GM19035 (cell line): ENCODE measurements around the gene C5.

ENCODE experiments used
- ATAC-seq: cut with Tn5 transposase; IDR thresholded peaks from one replicate; pipeline ENCODE4 v1.9.1; 2021; ENCODE audit not compliant: unreplicated experiment

Gene C5

DNA sequence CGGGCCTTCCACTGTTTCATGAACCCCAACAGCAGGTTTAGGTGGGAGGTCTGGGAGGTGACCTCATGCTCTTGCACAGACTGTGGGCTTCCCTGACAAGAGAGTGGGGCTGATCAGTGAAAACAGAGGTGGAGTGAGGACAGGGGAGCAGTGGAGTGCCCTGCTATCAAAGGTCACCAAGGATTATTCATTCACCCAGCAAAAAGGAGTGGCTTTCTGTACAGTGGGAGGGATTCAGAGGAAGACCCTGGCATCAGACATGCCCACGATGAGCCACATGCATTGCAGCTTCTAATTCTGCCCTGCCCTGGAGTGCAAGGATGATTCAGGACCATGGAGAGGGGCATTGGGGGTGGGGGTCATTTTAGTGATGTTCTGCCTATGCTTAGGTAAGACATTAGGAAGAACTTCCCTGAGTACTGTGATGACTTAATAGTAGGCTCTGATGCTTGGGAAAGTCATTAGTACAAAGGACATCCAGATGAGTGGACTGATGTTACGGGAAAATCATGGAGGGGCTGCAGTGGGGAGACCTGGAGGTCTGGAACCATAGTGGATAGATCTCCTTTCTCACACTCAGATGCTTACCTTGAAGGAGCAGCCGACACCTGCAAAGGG is 136.3 kb downstream of the C5 start:
- ATAC-seq = no peak

DNA sequence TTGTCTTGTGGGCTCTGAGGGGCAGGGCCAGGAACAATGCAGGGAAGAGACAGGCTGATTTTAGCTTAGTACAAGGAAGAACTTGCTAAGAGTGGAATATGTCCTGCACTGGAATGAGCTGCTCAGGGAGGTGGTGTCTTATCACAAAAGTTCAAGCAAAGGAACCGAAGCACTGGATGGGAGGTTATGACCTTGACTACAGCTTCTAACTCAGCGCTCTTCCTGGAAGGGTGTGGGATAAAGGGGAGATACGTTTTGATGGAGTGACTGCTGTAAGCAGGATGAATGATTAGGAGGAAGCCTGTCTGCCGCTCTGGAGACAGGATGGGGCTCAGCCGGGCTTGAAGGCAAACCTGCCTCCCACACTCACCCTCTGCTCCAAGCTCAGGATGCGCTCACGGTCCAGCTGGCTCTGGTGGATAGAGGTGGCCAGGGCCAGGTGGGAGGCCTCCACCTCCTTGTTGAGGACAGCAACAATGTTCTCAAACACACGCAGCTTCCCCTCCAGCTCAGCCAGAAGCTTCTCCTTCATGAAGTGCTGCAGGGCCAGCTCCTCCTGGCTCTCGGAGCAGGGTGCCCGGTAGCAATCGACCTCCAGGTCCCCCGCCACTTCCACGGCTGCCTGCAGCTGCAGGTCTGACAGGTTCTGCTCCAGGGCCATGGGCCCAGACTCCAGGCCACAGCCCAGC is 137.0 kb downstream of the C5 start:
- ATAC-seq = no peak

DNA sequence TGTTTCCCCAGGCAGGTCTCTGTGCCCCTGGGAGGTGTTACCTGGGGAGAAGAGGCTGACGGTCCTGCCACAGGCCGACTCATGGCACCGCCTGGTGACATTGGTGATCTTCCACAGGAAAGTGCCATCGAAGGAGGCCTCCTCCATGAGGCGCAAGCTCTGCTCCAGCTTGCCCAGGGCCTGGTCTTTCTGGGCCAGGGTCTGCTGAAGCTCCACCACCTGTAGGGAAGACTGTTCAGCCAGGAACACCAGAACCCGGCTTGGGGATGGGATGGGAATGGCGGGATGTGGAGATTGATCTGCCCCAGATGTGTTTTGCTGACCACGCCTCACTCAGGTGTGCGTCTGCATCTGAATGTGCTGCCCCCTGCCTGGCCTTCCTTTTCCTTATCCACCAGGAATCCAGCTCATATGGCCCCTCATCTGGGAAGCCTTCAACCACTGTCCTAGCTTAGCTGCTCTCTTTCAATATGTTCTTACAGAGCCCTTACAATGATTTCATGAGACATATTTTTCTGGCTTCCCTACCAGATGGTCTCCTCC is 138.7 kb downstream of the C5 start:
- no peak for ATAC-seq

DNA sequence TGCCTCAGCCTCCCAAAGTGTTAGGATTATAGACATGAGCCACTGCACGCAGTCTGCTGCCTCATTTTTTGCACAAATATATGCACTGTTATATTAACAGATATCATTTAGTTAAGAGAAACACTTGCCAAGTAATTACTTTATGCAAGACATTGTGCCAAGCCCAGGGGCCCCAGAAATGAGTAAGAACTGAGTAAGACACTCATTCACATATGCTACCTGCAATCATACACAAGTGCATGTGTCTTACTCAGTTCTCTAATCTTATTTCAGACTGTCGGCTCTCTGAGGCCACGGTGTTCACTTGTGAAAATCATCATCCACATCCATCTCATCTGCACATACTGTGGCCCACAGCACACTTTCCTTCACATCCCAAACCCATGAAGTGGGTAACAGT is 139.4 kb downstream of the C5 start:
- ATAC-seq = no peak

DNA sequence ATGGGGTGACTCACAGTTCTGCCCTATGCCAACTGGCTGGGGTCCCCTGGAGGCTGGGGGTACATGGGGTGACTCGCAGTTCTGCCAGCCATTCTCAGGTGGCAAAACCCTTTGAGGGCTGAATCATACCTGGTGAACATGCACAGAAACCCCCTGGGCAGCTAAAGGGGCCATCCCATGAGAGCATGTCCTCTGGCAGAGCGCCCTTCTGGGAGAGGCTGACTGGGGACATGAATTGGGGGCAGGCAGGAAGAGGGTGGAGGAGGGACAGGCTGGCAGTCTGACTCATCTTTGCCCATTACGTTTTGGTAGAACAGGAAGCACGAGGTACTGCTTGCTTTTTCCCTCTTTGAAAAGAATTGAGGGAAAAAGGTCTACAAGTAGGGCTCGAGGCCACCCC is 140.2 kb downstream of the C5 start:
- no peak for ATAC-seq

DNA sequence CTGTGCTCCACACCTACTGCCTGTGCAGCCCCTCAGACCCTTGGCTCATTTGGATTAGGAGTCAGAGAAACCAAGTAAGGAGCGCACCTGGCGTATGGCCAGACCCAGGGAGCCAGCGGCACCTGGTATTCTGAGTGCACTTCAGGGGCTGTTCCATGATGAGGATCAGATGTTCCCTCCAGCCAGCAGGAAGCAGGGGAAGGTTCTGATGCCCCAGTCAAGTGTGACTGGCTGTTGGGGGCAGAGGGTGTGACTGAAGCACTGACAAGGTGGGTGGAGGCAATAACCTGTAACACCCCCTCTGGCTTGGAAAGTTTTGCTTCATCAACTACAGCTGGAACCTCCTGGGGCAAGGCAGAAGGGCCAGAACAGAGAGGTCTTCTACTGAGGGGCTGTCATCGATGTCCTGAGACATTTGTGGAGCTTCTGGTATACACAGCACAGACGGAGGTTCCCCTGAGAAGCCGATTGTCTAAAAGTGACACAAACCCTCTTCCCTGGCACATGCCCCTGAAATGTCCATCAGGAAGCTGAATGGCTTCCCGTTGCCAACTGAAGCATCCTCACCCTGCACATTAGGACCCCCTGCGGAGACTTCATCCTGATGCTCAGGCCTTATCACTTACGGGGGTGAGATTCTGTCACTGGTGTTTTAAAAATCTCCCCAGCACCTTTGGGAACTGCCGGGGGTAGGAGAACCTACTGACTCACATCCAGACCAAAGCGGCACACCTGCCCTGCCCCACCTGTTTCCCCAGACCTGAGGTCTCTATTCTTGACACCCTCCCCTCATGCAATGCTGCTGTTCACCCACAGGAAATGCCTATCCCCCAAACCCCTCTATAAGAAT is 144.5 kb downstream of the C5 start:
- no peak for ATAC-seq

DNA sequence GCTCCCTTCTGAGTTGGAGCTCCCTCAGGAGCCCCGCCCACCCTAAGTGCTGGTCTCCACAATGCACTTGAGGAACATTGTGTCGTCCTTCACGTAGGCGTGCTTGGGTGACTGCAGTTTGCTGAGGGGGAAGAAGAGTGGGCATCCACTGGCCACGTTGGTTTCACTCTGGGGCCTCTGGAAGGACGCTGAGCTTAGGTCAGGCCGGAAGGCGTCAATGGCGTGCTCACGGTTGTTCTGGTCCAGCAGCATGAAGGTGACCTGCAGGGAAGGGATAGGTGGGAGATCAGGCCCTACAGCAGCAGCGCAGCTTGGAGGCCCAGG is 145.1 kb downstream of the C5 start:
- ATAC-seq = no peak

DNA sequence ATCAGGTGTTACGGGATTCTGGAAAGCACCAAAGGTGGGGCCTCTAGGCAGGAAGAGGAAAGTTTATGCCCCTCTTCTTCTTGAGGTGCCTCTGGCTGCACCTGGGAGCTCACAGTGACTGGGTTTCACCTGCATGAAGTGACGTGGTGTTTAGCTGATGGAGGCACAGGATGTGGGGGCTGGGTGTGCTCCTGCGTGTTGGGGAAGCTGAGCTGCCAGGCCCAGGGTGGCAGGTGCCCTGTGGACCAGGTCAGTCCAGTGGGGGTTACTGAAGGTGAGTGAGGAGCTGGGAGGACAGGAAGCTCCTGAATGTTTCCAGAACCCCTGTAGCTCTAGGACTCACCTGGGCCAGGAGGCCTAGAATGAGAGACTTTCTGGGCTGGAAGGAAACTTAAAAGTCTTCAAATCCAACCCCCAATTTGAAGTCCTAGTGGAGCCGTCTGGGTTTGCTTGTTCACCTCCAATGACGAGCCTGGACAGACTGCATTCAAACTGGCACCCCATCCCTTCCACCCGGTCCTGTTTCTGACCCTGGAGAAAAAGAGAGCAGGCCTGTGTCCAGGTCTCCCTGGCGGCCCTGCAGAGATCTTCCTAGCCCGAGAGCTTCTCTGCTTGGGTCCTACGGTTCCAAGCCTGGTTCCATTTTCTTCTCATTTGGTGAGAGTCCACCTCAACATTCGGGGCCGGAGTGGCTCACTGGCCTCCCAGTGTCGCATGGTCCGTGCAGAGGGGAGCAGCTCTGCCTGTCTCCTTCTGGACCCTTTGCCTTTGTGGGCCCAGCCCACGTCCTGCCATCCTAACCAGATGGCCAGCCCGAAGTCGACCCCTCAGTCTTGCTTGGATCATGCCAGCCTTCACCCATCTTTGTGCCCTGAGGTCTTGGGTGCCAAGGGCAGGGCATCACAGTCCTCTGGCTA is 145.8 kb downstream of the C5 start:
- ATAC-seq = no peak

DNA sequence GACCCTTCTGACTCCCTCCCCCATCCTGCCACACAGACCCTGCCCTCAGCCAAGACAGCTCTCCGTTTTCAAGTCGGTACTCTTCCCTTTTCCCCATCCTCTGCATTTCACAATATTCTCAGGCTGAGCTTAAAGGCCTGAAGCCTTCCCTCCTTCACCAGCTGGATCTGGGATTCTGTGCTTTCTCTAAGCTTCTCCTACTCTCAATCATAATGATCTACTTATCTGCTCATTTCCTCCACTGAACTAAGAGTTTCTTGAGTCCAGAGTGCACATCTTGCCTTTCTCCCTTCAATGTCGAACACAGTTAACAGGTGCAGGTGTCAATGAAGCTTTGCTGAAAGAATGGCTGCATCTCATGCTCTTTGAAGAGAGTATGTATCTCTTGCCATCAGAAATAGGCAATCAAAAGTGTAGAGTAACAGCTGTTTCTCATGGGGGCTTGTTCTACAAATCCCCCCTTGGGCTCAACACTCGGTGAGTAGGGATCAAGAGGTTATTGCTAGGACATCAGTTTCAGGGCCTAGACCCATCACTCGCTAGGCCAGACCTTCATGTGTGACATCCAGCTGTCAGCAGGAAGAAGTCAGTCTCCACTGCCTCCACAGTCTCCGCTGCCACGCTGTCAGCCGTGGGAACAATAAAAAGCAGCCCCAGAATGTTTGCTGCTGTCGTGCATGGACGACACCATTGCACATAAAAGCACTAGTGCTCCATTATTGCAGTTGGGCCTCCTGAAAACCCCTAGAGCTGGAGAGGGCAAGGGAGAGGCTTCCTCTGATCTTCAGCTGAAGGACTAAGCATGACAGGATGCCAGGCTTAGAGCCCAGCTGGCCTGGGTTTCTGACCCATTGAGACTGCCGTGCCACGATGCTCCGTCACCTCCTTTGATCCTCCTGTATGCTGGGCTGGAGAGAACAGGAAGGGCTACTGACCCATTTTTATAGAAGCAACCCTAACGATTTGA is 147.2 kb downstream of the C5 start:
- no peak for ATAC-seq
